ENCODE measurements around the gene MARCHF11.
A peak's percentile ranks its signal among the peaks of the same experiment; 100 is the strongest.

MARCHF11 gene

GRCh38 chr5:16128944-16129343 is 50.6 kb downstream of the MARCHF11 start:
- no peak for DNase-seq

GRCh38 chr5:16127865-16128544 is 51.6 kb downstream of the MARCHF11 start:
- DNase-seq, result no peak

GRCh38 chr5:16120579-16120978 is 59.0 kb downstream of the MARCHF11 start:
- DNase-seq, result no peak

GRCh38 chr5:16119790-16120189 is 59.8 kb downstream of the MARCHF11 start:
- no peak for DNase-seq

- no peak for DNase-seq
Observed at GRCh38 chr5:16115140-16115539, 64.5 kb downstream of the MARCHF11 start.

GRCh38 chr5:16108418-16108817 is 71.2 kb downstream of the MARCHF11 start:
- DNase-seq, result no peak

GRCh38 chr5:16104961-16105360 is 74.6 kb downstream of the MARCHF11 start:
- DNase-seq, result no peak

GRCh38 chr5:16095612-16096011 is 84.0 kb downstream of the MARCHF11 start:
- no peak for DNase-seq

GRCh38 chr5:16090270-16090669 is 89.3 kb downstream of the MARCHF11 start:
- no peak for DNase-seq

- DNase-seq, result no peak
Observed at GRCh38 chr5:16082982-16083381, 96.6 kb downstream of the MARCHF11 start.

- no peak for DNase-seq
Observed at GRCh38 chr5:16082053-16082452, 97.5 kb downstream of the MARCHF11 start.

GRCh38 chr5:16081376-16081955 is 98.1 kb downstream of the MARCHF11 start:
- no peak for DNase-seq

- DNase-seq, result no peak
Observed at GRCh38 chr5:16076657-16077056, 102.9 kb downstream of the MARCHF11 start.

- DNase-seq, result no peak
Observed at GRCh38 chr5:16074358-16074757, 105.2 kb downstream of the MARCHF11 start.

GRCh38 chr5:16072616-16073015 is 107.0 kb downstream of the MARCHF11 start:
- no peak for DNase-seq

- DNase-seq, result no peak
Observed at GRCh38 chr5:16067415-16067814, 112.2 kb downstream of the MARCHF11 start.

- DNase-seq, result no peak
Observed at GRCh38 chr5:16066810-16067209, 112.8 kb downstream of the MARCHF11 start.

GRCh38 chr5:16066320-16066719 is 113.3 kb downstream of the MARCHF11 start:
- DNase-seq, result no peak

- DNase-seq, result peak; percentile 56
Observed at GRCh38 chr5:16065831-16066230, 113.8 kb downstream of the MARCHF11 start.

- DNase-seq, result no peak
Observed at GRCh38 chr5:16064135-16064893, 115.3 kb downstream of the MARCHF11 start.

- DNase-seq, result no peak
Observed at GRCh38 chr5:16061163-16061562, 118.4 kb downstream of the MARCHF11 start.

- DNase-seq, result peak; percentile 74
Observed at GRCh38 chr5:16057277-16057676, 122.3 kb downstream of the MARCHF11 start.

GRCh38 chr5:16051246-16051755 is 128.3 kb downstream of the MARCHF11 start:
- DNase-seq, result peak; percentile 79

- no peak for DNase-seq
Observed at GRCh38 chr5:16050414-16050813, 129.2 kb downstream of the MARCHF11 start.

Measured in fibroblast of skin of back (primary cell).